GM23338 (cell line): ENCODE data around the gene ABHD17A. TPM values are rescaled to one million over a fixed set of nuclear protein-coding genes. Genes with fewer than 3 reads are reported as not detected.
"Not testable (repeated sequence)": the region's sequence is repeated elsewhere in the genome, so short reads cannot be mapped to it uniquely, and the experiment has no call there.

Experiments
- ATAC-seq: fragments of 200-7000 bp; cut with Tn5 transposase; 3 replicates; pipeline ENCODE4 v1.9.1; 2020
- DNase-seq: peaks from one replicate; pipeline ENCODE4 v3.0.0-alpha.2; 2015; ENCODE audit warnings: low spot score
- H2AFZ ChIP-seq: fragments of 200-600 bp; sonication (generic); 2 replicates; pipeline ENCODE4 v1.8.0; 2016; ENCODE audit warnings: antibody characterized with exemption, mild to moderate bottlenecking, moderate library complexity
- H3F3A ChIP-seq: fragments of 200-600 bp; sonication (generic); replicated peaks from 2 replicates; pipeline ENCODE4 v1.8.0; 2017; ENCODE audit warnings: antibody characterized with exemption, mixed run types, low read depth
- H3K27ac ChIP-seq: fragments of 200-600 bp; sonication (generic); 2 replicates; pipeline ENCODE4 v1.6.1; 2016; ENCODE audit warnings: low read depth
- H3K27me3 ChIP-seq: fragments of 200-600 bp; sonication (generic); 2 replicates; pipeline ENCODE4 v1.8.0; 2016; ENCODE audit warnings: mild to moderate bottlenecking, mixed run types, moderate library complexity; ENCODE audit not compliant: insufficient read depth
- H3K36me3 ChIP-seq: fragments of 200-600 bp; sonication (generic); 2 replicates; pipeline ENCODE4 v1.8.0; 2016; ENCODE audit warnings: mild to moderate bottlenecking; ENCODE audit not compliant: insufficient read depth
- H3K4me1 ChIP-seq: fragments of 200-600 bp; sonication (generic); 2 replicates; pipeline ENCODE4 v1.8.0; 2016; ENCODE audit warnings: mild to moderate bottlenecking, moderate library complexity; ENCODE audit not compliant: insufficient read depth
- H3K4me2 ChIP-seq: fragments of 200-600 bp; sonication (generic); 2 replicates; pipeline ENCODE4 v1.7.1; 2017; ENCODE audit warnings: mixed run types
- H3K4me3 ChIP-seq: fragments of 200-600 bp; sonication (generic); 2 replicates; pipeline ENCODE4 v1.6.1; 2016; ENCODE audit warnings: mixed run types
- H3K79me2 ChIP-seq: fragments of 200-600 bp; sonication (generic); replicated peaks from 2 replicates; pipeline ENCODE4 v1.8.0; 2017; ENCODE audit warnings: mild to moderate bottlenecking; ENCODE audit not compliant: insufficient read depth
- H3K9me2 ChIP-seq: fragments of 200-600 bp; sonication (generic); 2 replicates; pipeline ENCODE4 v1.8.0; 2017; ENCODE audit not compliant: insufficient read depth
- H4K20me1 ChIP-seq: fragments of 200-600 bp; sonication (generic); replicated peaks from 2 replicates; pipeline ENCODE4 v1.8.0; 2017; ENCODE audit warnings: mild to moderate bottlenecking; ENCODE audit not compliant: insufficient read depth
- H3K27ac Mint-ChIP-seq: 2 replicates; pipeline ENCODE4 v1.8.0; 2020; ENCODE audit warnings: inconsistent platforms, mild to moderate bottlenecking, moderate library complexity, mixed read lengths
- H3K27me3 Mint-ChIP-seq: 3 replicates; pipeline ENCODE4 v1.8.0; 2022; ENCODE audit warnings: low read depth, mild to moderate bottlenecking, moderate library complexity, mixed read lengths, inconsistent platforms; ENCODE audit not compliant: insufficient read depth, poor library complexity
- H3K36me3 Mint-ChIP-seq: 3 replicates; pipeline ENCODE4 v1.8.0; 2021; ENCODE audit warnings: low read depth, mild to moderate bottlenecking, inconsistent platforms, moderate library complexity, mixed read lengths
- H3K4me1 Mint-ChIP-seq: 3 replicates; pipeline ENCODE4 v1.8.0; 2020; ENCODE audit warnings: mild to moderate bottlenecking, inconsistent platforms, mixed read lengths
- H3K4me3 Mint-ChIP-seq: 3 replicates; pipeline ENCODE4 v1.8.0; 2021; ENCODE audit warnings: moderate library complexity, mild to moderate bottlenecking, inconsistent platforms, mixed read lengths
- H3K9me3 Mint-ChIP-seq: 3 replicates; pipeline ENCODE4 v1.8.0; 2020; ENCODE audit warnings: moderate library complexity, mild to moderate bottlenecking, inconsistent platforms, mixed read lengths
- CREB1 ChIP-seq: fragments of 250-450 bp; sonication (Bioruptor Pico); IDR thresholded peaks from 2 replicates; pipeline ENCODE4 v1.5.0; 2020; ENCODE audit warnings: low read depth, mild to moderate bottlenecking, moderate library complexity
- CTCF ChIP-seq, 2 experiments: fragments of 200-600 bp in 1 of 2; sonication (generic) in 1 of 2; conservative IDR thresholded peaks; 2 replicates each; pipeline versions ENCODE4 v1.5.1 to v1.6.1; 2016 to 2017; ENCODE audit warnings: antibody characterized with exemption in 2 of 2, low read depth in 2 of 2, mild to moderate bottlenecking in 2 of 2, moderate library complexity in 1 of 2
- EZH2 ChIP-seq: fragments of 200-600 bp; sonication (generic); IDR thresholded peaks from one replicate; pipeline ENCODE4 v1.8.0; 2017; ENCODE audit warnings: antibody characterized with exemption, mild to moderate bottlenecking, low read depth; ENCODE audit not compliant: unreplicated experiment
- EZH2phosphoT487 ChIP-seq: fragments of 200-600 bp; sonication (generic); IDR thresholded peaks from one replicate; pipeline ENCODE4 v1.8.1; 2018; ENCODE audit warnings: antibody characterized with exemption; ENCODE audit not compliant: unreplicated experiment
- JUNB ChIP-seq: IDR thresholded peaks from one replicate; pipeline ENCODE4 v1.6.1; 2016; ENCODE audit warnings: antibody characterized with exemption; ENCODE audit not compliant: unreplicated experiment
- NANOG ChIP-seq: IDR thresholded peaks from 2 replicates; pipeline ENCODE4 v1.6.1; 2016; ENCODE audit warnings: antibody characterized with exemption, borderline replicate concordance
- POLR2AphosphoS5 ChIP-seq: IDR thresholded peaks from 2 replicates; pipeline ENCODE4 v1.6.1; 2016; ENCODE audit warnings: antibody characterized with exemption, low read depth
- REST ChIP-seq: IDR thresholded peaks from one replicate; pipeline ENCODE4 v1.6.1; 2018; ENCODE audit warnings: antibody characterized with exemption; ENCODE audit not compliant: unreplicated experiment
- STAT1 ChIP-seq: IDR thresholded peaks from one replicate; pipeline ENCODE4 v1.6.1; 2016; ENCODE audit warnings: antibody characterized with exemption; ENCODE audit not compliant: unreplicated experiment
- ZNF114 ChIP-seq: fragments of 250-450 bp; sonication (Bioruptor Pico); IDR thresholded peaks from 2 replicates; pipeline ENCODE4 v1.5.0; 2020; ENCODE audit warnings: mild to moderate bottlenecking, moderate library complexity
- ZNF331 ChIP-seq: fragments of 250-450 bp; sonication (Bioruptor Pico); IDR thresholded peaks from 2 replicates; pipeline ENCODE4 v1.5.0; 2020; ENCODE audit warnings: low read depth, mild to moderate bottlenecking, moderate library complexity
- ZNF462 ChIP-seq: fragments of 250-450 bp; sonication (Bioruptor Pico); IDR thresholded peaks from 2 replicates; pipeline ENCODE4 v1.5.0; 2020; ENCODE audit warnings: mild to moderate bottlenecking, moderate library complexity
- polyA plus RNA-seq: library from polyadenylated mRNA; unstranded; fragments of >200 nt; fragmentation: Nextera tagmentation; extraction: Ambion mirVana; gene quantifications from 2 replicates; pipeline ENCODE4 v1.2.1, GENCODE V29; 2016
- total RNA-seq: library from RNA; depleted of rRNA; stranded (reverse); fragments of >200 nt; shearing (Covaris generic); gene quantifications from 2 replicates; pipeline ENCODE4 v1.2.3, GENCODE V29; 2014

Gene ABHD17A
- total and polyA plus RNA-seq, 2 experiments from 2014 or later, result 34.2 to 99.9 TPM

- no peak overlapping the region for H3K27ac ChIP-seq
- Mint-ChIP-seq H3K4me3 (no peak overlapping the region), H3K9me3 (no peaks in the 10 kb centered on the region; the same call in 2 of the 3 replicates), H3K27me3 (peaks cover 10% of the 10 kb centered on the region), H3K27ac (no peak overlapping the region), H3K36me3 (no peaks in the 10 kb centered on the region; the same call in 2 of the 3 replicates), H3K4me1 (peaks cover 17% of the 10 kb centered on the region)
- no peak overlapping the region; the same call in 1 of the 2 replicates for H2AFZ ChIP-seq
- no peaks in the 10 kb centered on the region for H3K36me3 ChIP-seq
- peaks cover 7% of the 10 kb centered on the region; the same call in 1 of the 2 replicates for H3K4me1 ChIP-seq
- peaks cover 11% of the 10 kb centered on the region for H4K20me1 ChIP-seq
- H3K27me3 ChIP-seq, result no peaks in the 10 kb centered on the region
- H3F3A ChIP-seq, result peaks cover 5% of the 10 kb centered on the region
- TF ChIP-seq CREB1 (CRISPR knock-in tag) (no peak), POLR2AphosphoS5 (no peak), EZH2phosphoT487 (no peak), STAT1 (no peak), JUNB (no peak), ZNF462 (CRISPR knock-in tag) (no peak), REST (no peak), ZNF114 (CRISPR knock-in tag) (no peak), ZNF331 (no peak), NANOG (no peak), CTCF (conservative IDR thresholded peaks at IDR 0.05; ENCODE audit: low read depth in 2 of 2) (no peak), EZH2 (no peak)
- H3K9me2 ChIP-seq, result no peaks in the 10 kb centered on the region
- peaks cover 15% of the 10 kb centered on the region for H3K79me2 ChIP-seq
- no peak overlapping the region for H3K4me3 ChIP-seq
- no peak for ATAC-seq
- no peak overlapping the region for H3K4me2 ChIP-seq
- DNase-seq, result no peak
These were observed 3.1 kb upstream of the ABHD17A start for GRCh38 chr19:1888385-1888784.

- H3K27ac ChIP-seq, H3K27ac Mint-ChIP-seq, H3K9me3 Mint-ChIP-seq, DNase-seq, H3K4me3 ChIP-seq, ATAC-seq, H3K36me3 ChIP-seq, H3F3A ChIP-seq, H3K9me2 ChIP-seq, H3K4me3 Mint-ChIP-seq, H3K27me3 ChIP-seq, H3K36me3 Mint-ChIP-seq, H3K4me2 ChIP-seq, H2AFZ ChIP-seq: not testable (repeated sequence)
- Histone ChIP-seq H4K20me1 (peaks cover 16% of the 10 kb centered on the region), H3K4me1 (peaks cover 14% of the 10 kb centered on the region; the same call in 1 of the 2 replicates), H3K79me2 (peaks cover 27% of the 10 kb centered on the region)
- Mint-ChIP-seq H3K27me3 (peaks cover 11% of the 10 kb centered on the region), H3K4me1 (peaks cover 31% of the 10 kb centered on the region)
These were observed 1.1 kb upstream of the ABHD17A start for GRCh38 chr19:1886360-1886759.
